Loucy (cell line): ENCODE measurements around the gene HDAC6.
A peak's percentile ranks its signal among the peaks of the same experiment; 100 is the strongest.

Source experiments
- H2AFZ ChIP-seq: fragments of 200-600 bp; sonication (generic); 2 replicates; pipeline ENCODE4 v1.6.0; 2016; ENCODE audit warnings: antibody characterized with exemption, mild to moderate bottlenecking, low read length, moderate library complexity
- H3F3A ChIP-seq: fragments of 200-600 bp; 2 replicates; pipeline ENCODE4 v1.6.0; 2016; ENCODE audit warnings: antibody characterized with exemption, low read depth, mild to moderate bottlenecking
- H3K27me3 ChIP-seq: fragments of 200-600 bp; sonication (generic); 2 replicates; pipeline ENCODE4 v1.6.1; 2014; ENCODE audit warnings: low read length, mild to moderate bottlenecking; ENCODE audit not compliant: insufficient read depth, poor library complexity, severe bottlenecking
- H3K36me3 ChIP-seq: fragments of 200-600 bp; sonication (generic); 2 replicates; pipeline ENCODE4 v1.6.1; 2016; ENCODE audit warnings: low read length; ENCODE audit not compliant: insufficient read depth
- H3K4me1 ChIP-seq: fragments of 200-600 bp; sonication (generic); 2 replicates; pipeline ENCODE4 v1.5.1; 2014; ENCODE audit warnings: low read length, mild to moderate bottlenecking; ENCODE audit not compliant: insufficient read depth, poor library complexity, severe bottlenecking
- H3K4me2 ChIP-seq: fragments of 200-600 bp; sonication (generic); 2 replicates; pipeline ENCODE4 v1.6.0; 2014; ENCODE audit warnings: antibody characterized with exemption, low read length, low read depth, mild to moderate bottlenecking; ENCODE audit not compliant: poor library complexity, severe bottlenecking
- H3K4me3 ChIP-seq: fragments of 200-600 bp; sonication (generic); 2 replicates; pipeline ENCODE4 v1.5.1; 2014; ENCODE audit warnings: low read length, mild to moderate bottlenecking, mixed read lengths; ENCODE audit not compliant: poor library complexity, severe bottlenecking
- H3K79me2 ChIP-seq: fragments of 200-600 bp; sonication (generic); 2 replicates; pipeline ENCODE4 v1.6.1; 2014; ENCODE audit warnings: low read length; ENCODE audit not compliant: insufficient read depth
- H3K9ac ChIP-seq: fragments of 200-600 bp; sonication (generic); 2 replicates; pipeline ENCODE4 v1.6.0; 2014; ENCODE audit warnings: mild to moderate bottlenecking, low read depth, low read length, moderate library complexity; ENCODE audit not compliant: poor library complexity, severe bottlenecking
- H3K9me2 ChIP-seq: fragments of 200-600 bp; sonication (generic); replicated peaks from 2 replicates; pipeline ENCODE4 v1.6.1; 2016; ENCODE audit warnings: low read depth, low read length, mixed read lengths
- H3K9me3 ChIP-seq: fragments of 200-600 bp; sonication (generic); 2 replicates; pipeline ENCODE4 v1.6.1; 2014; ENCODE audit warnings: mild to moderate bottlenecking, antibody characterized with exemption, low read length, low read depth; ENCODE audit not compliant: insufficient read depth
- H4K20me1 ChIP-seq: fragments of 200-600 bp; sonication (generic); 2 replicates; pipeline ENCODE4 v1.6.0; 2014; ENCODE audit warnings: antibody characterized with exemption, low read length, mild to moderate bottlenecking; ENCODE audit not compliant: insufficient read depth, poor library complexity, severe bottlenecking
- EZH2phosphoT487 ChIP-seq: fragments of 200-600 bp; IDR thresholded peaks from 2 replicates; pipeline ENCODE4 v1.6.1; 2018; ENCODE audit warnings: antibody characterized with exemption, mild to moderate bottlenecking, moderate library complexity, borderline replicate concordance
- TF ChIP-seq, protein P1 (sequence below): fragments of 200-600 bp; sonication (generic); conservative IDR thresholded peaks from 2 replicates; pipeline ENCODE4 v1.5.1; 2014; ENCODE audit warnings: mild to moderate bottlenecking, antibody characterized with exemption, low read length

Gene HDAC6

GRCh38 chrX:48800574-48801279 is 1.1 kb upstream of the HDAC6 start:
- Histone ChIP-seq H3K4me1 (peaks cover 14% of the 10 kb centered on the region), H4K20me1 (no peaks in the 10 kb centered on the region), H3K4me3 (peak overlapping the region; percentile 85), H3K4me2 (peak overlapping the region; percentile 92), H2AFZ (peak overlapping the region; percentile 72), H3K9ac (peak overlapping the region; percentile 88), H3K9me3 (no peaks in the 10 kb centered on the region), H3F3A (no peaks in the 10 kb centered on the region), H3K27me3 (no peaks in the 10 kb centered on the region), H3K9me2 (no peaks in the 10 kb centered on the region), H3K36me3 (no peaks in the 10 kb centered on the region), H3K79me2 (peaks cover 11% of the 10 kb centered on the region; the same call in 1 of the 2 replicates)
- TF ChIP-seq EZH2phosphoT487 = no peak
- TF ChIP-seq, protein P1, sequence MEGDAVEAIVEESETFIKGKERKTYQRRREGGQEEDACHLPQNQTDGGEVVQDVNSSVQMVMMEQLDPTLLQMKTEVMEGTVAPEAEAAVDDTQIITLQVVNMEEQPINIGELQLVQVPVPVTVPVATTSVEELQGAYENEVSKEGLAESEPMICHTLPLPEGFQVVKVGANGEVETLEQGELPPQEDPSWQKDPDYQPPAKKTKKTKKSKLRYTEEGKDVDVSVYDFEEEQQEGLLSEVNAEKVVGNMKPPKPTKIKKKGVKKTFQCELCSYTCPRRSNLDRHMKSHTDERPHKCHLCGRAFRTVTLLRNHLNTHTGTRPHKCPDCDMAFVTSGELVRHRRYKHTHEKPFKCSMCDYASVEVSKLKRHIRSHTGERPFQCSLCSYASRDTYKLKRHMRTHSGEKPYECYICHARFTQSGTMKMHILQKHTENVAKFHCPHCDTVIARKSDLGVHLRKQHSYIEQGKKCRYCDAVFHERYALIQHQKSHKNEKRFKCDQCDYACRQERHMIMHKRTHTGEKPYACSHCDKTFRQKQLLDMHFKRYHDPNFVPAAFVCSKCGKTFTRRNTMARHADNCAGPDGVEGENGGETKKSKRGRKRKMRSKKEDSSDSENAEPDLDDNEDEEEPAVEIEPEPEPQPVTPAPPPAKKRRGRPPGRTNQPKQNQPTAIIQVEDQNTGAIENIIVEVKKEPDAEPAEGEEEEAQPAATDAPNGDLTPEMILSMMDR = no peak

GRCh38 chrX:48802089-48802904 is 430 bp downstream of the HDAC6 start:
- H4K20me1 ChIP-seq = no peaks in the 10 kb centered on the region
- no peaks in the 10 kb centered on the region for H3K27me3 ChIP-seq
- H2AFZ ChIP-seq = peak overlapping the region; percentile 81
- no peaks in the 10 kb centered on the region for H3K9me3 ChIP-seq
- peaks cover 11% of the 10 kb centered on the region; the same call in 1 of the 2 replicates for H3K79me2 ChIP-seq
- H3F3A ChIP-seq = no peaks in the 10 kb centered on the region
- no peaks in the 10 kb centered on the region for H3K9me2 ChIP-seq
- no peak for TF ChIP-seq EZH2phosphoT487
- TF ChIP-seq, protein P1 = no peak
- H3K4me3 ChIP-seq = peak overlapping the region; percentile 96
- H3K4me2 ChIP-seq = peak overlapping the region; percentile 87
- no peaks in the 10 kb centered on the region for H3K36me3 ChIP-seq
- peaks cover 14% of the 10 kb centered on the region for H3K4me1 ChIP-seq
- H3K9ac ChIP-seq = peak overlapping the region; percentile 97

DNA sequence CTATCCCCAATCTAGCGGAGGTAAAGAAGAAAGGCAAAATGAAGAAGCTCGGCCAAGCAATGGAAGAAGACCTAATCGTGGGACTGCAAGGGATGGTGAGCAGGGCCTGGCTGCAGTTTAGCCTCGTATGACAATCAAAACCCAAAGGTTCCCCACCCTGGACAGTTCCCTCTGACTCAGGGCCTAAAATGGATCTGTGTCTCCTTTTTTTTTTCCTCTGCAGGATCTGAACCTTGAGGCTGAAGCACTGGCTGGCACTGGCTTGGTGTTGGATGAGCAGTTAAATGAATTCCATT is 986 bp downstream of the HDAC6 start:
- H3K36me3 ChIP-seq = no peaks in the 10 kb centered on the region
- H3K4me1 ChIP-seq = peaks cover 14% of the 10 kb centered on the region
- no peaks in the 10 kb centered on the region for H4K20me1 ChIP-seq
- H3K4me2 ChIP-seq = peak overlapping the region; percentile 87
- H3K9me2 ChIP-seq = no peaks in the 10 kb centered on the region
- H2AFZ ChIP-seq = no peak overlapping the region
- no peaks in the 10 kb centered on the region for H3F3A ChIP-seq
- H3K9ac ChIP-seq = peak overlapping the region; percentile 97
- H3K79me2 ChIP-seq = peaks cover 11% of the 10 kb centered on the region; the same call in 1 of the 2 replicates
- no peaks in the 10 kb centered on the region for H3K9me3 ChIP-seq
- no peak for TF ChIP-seq EZH2phosphoT487
- TF ChIP-seq, protein P1 = no peak
- peak overlapping the region; percentile 96 for H3K4me3 ChIP-seq
- H3K27me3 ChIP-seq = no peaks in the 10 kb centered on the region
